ENCODE measurements around the gene ASB2.

GRCh38 chr14:93912782-93913181, 63.6 kb downstream of the ASB2 start:
- TF ChIP-seq NFE2L2 (IDR thresholded peaks at IDR 0.05; ENCODE audit: low read depth, low read length) (no peak), POLR2A (IDR thresholded peaks at IDR 0.05; ENCODE audit: low read depth, low read length) (no peak), CTCF (conservative IDR thresholded peaks at IDR 0.05; ENCODE audit: low read depth, low read length) (no peak), MXI1 (IDR thresholded peaks at IDR 0.05; ENCODE audit: borderline replicate concordance, low read depth, low read length) (no peak)

All from IMR-90 (cell line).